Measurements from ENCODE around the gene SLC34A3.

SLC34A3 gene

GRCh38 chr9:137227853-137228505, 2.7 kb upstream of the SLC34A3 start:
- no peak overlapping the region for H3K18ac ChIP-seq (ENCODE audit: low read length)
- H3K4me2 ChIP-seq (ENCODE audit: low read length), result no peak overlapping the region
- no peak overlapping the region for H3K27ac ChIP-seq (ENCODE audit: low read depth, low read length)
- H2AFZ ChIP-seq (ENCODE audit: insufficient read depth, low read length, poor library complexity), result no peak overlapping the region
- H3K27me3 ChIP-seq (ENCODE audit: insufficient read depth, low read length), result no peaks in the 10 kb centered on the region
- H3K9me3 ChIP-seq (ENCODE audit: insufficient read depth, low read depth, low read length), result peaks cover 3% of the 10 kb centered on the region
- no peak overlapping the region for H4K8ac ChIP-seq (ENCODE audit: low read depth, low read length)
- no peak overlapping the region for H3K4ac ChIP-seq (ENCODE audit: low read depth, low read length)
- H2BK5ac ChIP-seq (ENCODE audit: low read depth, low read length, poor library complexity), result no peak overlapping the region
- no peak overlapping the region for H3K14ac ChIP-seq (ENCODE audit: low read length)
- H4K91ac ChIP-seq (ENCODE audit: low read depth, low read length), result no peak overlapping the region
- H3K23ac ChIP-seq (ENCODE audit: low read length), result no peak overlapping the region
- DNase-seq, result no peak
- no CpG with 5 or more reads among the region's 18 CpGs for WGBS (ENCODE audit: extremely low coverage, insufficient coverage, insufficient read length)
- peaks cover 2% of the 10 kb centered on the region for H3K79me2 ChIP-seq (ENCODE audit: control insufficient read depth, insufficient read depth, low read length, poor library complexity)
- H3K79me1 ChIP-seq (ENCODE audit: low read length), result peaks cover 3% of the 10 kb centered on the region
- H3K9ac ChIP-seq (ENCODE audit: low read length), result no peak overlapping the region
- H4K12ac ChIP-seq (ENCODE audit: low read depth, low read length), result no peak overlapping the region
- H3K36me3 ChIP-seq (ENCODE audit: control insufficient read depth in 1 of 2, insufficient read depth in 2 of 2, low read length in 2 of 2), result no peaks in the 10 kb centered on the region
- no peak overlapping the region for H3K4me3 ChIP-seq (ENCODE audit: low read depth, low read length)
- peaks cover 13 to 21% of the 10 kb centered on the region in 2 experiments for H3K4me1 ChIP-seq (ENCODE audit: control insufficient read depth in 1 of 2, insufficient read depth in 2 of 2, low read length in 2 of 2)
- no peak overlapping the region for H2BK12ac ChIP-seq (ENCODE audit: low read length)
- H2AK5ac ChIP-seq (ENCODE audit: low read length), result no peak overlapping the region
- H2BK120ac ChIP-seq (ENCODE audit: insufficient read depth, low read length, poor library complexity), result no peak overlapping the region

GRCh38 chr9:137228506-137228967, 2.2 kb upstream of the SLC34A3 start:
- Histone ChIP-seq H2BK12ac (ENCODE audit: low read length) (no peak overlapping the region), H3K23ac (ENCODE audit: low read length) (no peak overlapping the region), H3K79me2 (ENCODE audit: control insufficient read depth, insufficient read depth, low read length, poor library complexity) (peaks cover 2% of the 10 kb centered on the region), H2AFZ (ENCODE audit: insufficient read depth, low read length, poor library complexity) (no peak overlapping the region), H3K9ac (ENCODE audit: low read length) (no peak overlapping the region), H3K4me2 (ENCODE audit: low read length) (no peak overlapping the region), H3K79me1 (ENCODE audit: low read length) (peaks cover 3% of the 10 kb centered on the region), H3K36me3 (ENCODE audit: control insufficient read depth in 1 of 2, insufficient read depth in 2 of 2, low read length in 2 of 2) (no peaks in the 10 kb centered on the region), H3K27me3 (ENCODE audit: insufficient read depth, low read length) (no peaks in the 10 kb centered on the region), H4K12ac (ENCODE audit: low read depth, low read length) (no peak overlapping the region), H2BK120ac (ENCODE audit: insufficient read depth, low read length, poor library complexity) (no peak overlapping the region), H4K8ac (ENCODE audit: low read depth, low read length) (no peak overlapping the region), H2BK5ac (ENCODE audit: low read depth, low read length, poor library complexity) (no peak overlapping the region), H3K4me3 (ENCODE audit: low read depth, low read length) (no peak overlapping the region), H3K9me3 (ENCODE audit: insufficient read depth, low read depth, low read length) (peaks cover 3% of the 10 kb centered on the region), H3K14ac (ENCODE audit: low read length) (no peak overlapping the region), H4K91ac (ENCODE audit: low read depth, low read length) (no peak overlapping the region), H3K4ac (ENCODE audit: low read depth, low read length) (no peak overlapping the region), H3K27ac (ENCODE audit: low read depth, low read length) (no peak overlapping the region), H3K4me1 (ENCODE audit: control insufficient read depth in 1 of 2, insufficient read depth in 2 of 2, low read length in 2 of 2) (peaks cover 13 to 20% of the 10 kb centered on the region in 2 experiments), H2AK5ac (ENCODE audit: low read length) (no peak overlapping the region), H3K18ac (ENCODE audit: low read length) (no peak overlapping the region)
- no peak for DNase-seq
- WGBS (ENCODE audit: extremely low coverage, insufficient coverage, insufficient read length), result no CpG with 5 or more reads among the region's 29 CpGs

GRCh38 chr9:137228968-137229896, 1.5 kb upstream of the SLC34A3 start:
- no peak overlapping the region for H3K9ac ChIP-seq (ENCODE audit: low read length)
- H3K4me3 ChIP-seq (ENCODE audit: low read depth, low read length), result no peak overlapping the region
- no peaks in the 10 kb centered on the region for H3K79me1 ChIP-seq (ENCODE audit: low read length)
- H4K8ac ChIP-seq (ENCODE audit: low read depth, low read length), result no peak overlapping the region
- peaks cover 3% of the 10 kb centered on the region for H3K9me3 ChIP-seq (ENCODE audit: insufficient read depth, low read depth, low read length)
- no CpG with 5 or more reads among the region's 27 CpGs for WGBS (ENCODE audit: extremely low coverage, insufficient coverage, insufficient read length)
- no peaks in the 10 kb centered on the region for H3K36me3 ChIP-seq (ENCODE audit: control insufficient read depth in 1 of 2, insufficient read depth in 2 of 2, low read length in 2 of 2)
- H2BK12ac ChIP-seq (ENCODE audit: low read length), result no peak overlapping the region
- no peak overlapping the region for H2AFZ ChIP-seq (ENCODE audit: insufficient read depth, low read length, poor library complexity)
- no peak overlapping the region for H2BK120ac ChIP-seq (ENCODE audit: insufficient read depth, low read length, poor library complexity)
- H3K79me2 ChIP-seq (ENCODE audit: control insufficient read depth, insufficient read depth, low read length, poor library complexity), result no peaks in the 10 kb centered on the region
- H2AK5ac ChIP-seq (ENCODE audit: low read length), result no peak overlapping the region
- H4K12ac ChIP-seq (ENCODE audit: low read depth, low read length), result no peak overlapping the region
- H3K18ac ChIP-seq (ENCODE audit: low read length), result no peak overlapping the region
- H3K14ac ChIP-seq (ENCODE audit: low read length), result no peak overlapping the region
- H3K4ac ChIP-seq (ENCODE audit: low read depth, low read length), result no peak overlapping the region
- peaks cover 10 to 17% of the 10 kb centered on the region in 2 experiments for H3K4me1 ChIP-seq (ENCODE audit: control insufficient read depth in 1 of 2, insufficient read depth in 2 of 2, low read length in 2 of 2)
- no peaks in the 10 kb centered on the region for H3K27me3 ChIP-seq (ENCODE audit: insufficient read depth, low read length)
- no peak overlapping the region for H3K23ac ChIP-seq (ENCODE audit: low read length)
- no peak overlapping the region for H4K91ac ChIP-seq (ENCODE audit: low read depth, low read length)
- DNase-seq, result no peak
- H2BK5ac ChIP-seq (ENCODE audit: low read depth, low read length, poor library complexity), result no peak overlapping the region
- H3K27ac ChIP-seq (ENCODE audit: low read depth, low read length), result no peak overlapping the region
- no peak overlapping the region for H3K4me2 ChIP-seq (ENCODE audit: low read length)

GRCh38 chr9:137229903-137230704, 597 bp upstream of the SLC34A3 start:
- Histone ChIP-seq H3K79me1 (ENCODE audit: low read length) (no peaks in the 10 kb centered on the region), H3K79me2 (ENCODE audit: control insufficient read depth, insufficient read depth, low read length, poor library complexity) (no peaks in the 10 kb centered on the region), H2BK12ac (ENCODE audit: low read length) (no peak overlapping the region), H3K4ac (ENCODE audit: low read depth, low read length) (no peak overlapping the region), H3K4me3 (ENCODE audit: low read depth, low read length) (no peak overlapping the region), H3K18ac (ENCODE audit: low read length) (no peak overlapping the region), H2AK5ac (ENCODE audit: low read length) (no peak overlapping the region), H3K9ac (ENCODE audit: low read length) (no peak overlapping the region), H3K14ac (ENCODE audit: low read length) (no peak overlapping the region), H3K4me2 (ENCODE audit: low read length) (no peak overlapping the region), H2BK120ac (ENCODE audit: insufficient read depth, low read length, poor library complexity) (no peak overlapping the region), H3K9me3 (ENCODE audit: insufficient read depth, low read depth, low read length) (peaks cover 3% of the 10 kb centered on the region), H4K12ac (ENCODE audit: low read depth, low read length) (no peak overlapping the region), H4K91ac (ENCODE audit: low read depth, low read length) (no peak overlapping the region), H3K27ac (ENCODE audit: low read depth, low read length) (no peak overlapping the region), H3K4me1 (ENCODE audit: control insufficient read depth in 1 of 2, insufficient read depth in 2 of 2, low read length in 2 of 2) (peaks cover 10 to 17% of the 10 kb centered on the region in 2 experiments), H2BK5ac (ENCODE audit: low read depth, low read length, poor library complexity) (no peak overlapping the region), H3K36me3 (ENCODE audit: control insufficient read depth in 1 of 2, insufficient read depth in 2 of 2, low read length in 2 of 2) (no peaks in the 10 kb centered on the region), H3K23ac (ENCODE audit: low read length) (no peak overlapping the region), H3K27me3 (ENCODE audit: insufficient read depth, low read length) (no peaks in the 10 kb centered on the region), H4K8ac (ENCODE audit: low read depth, low read length) (no peak overlapping the region), H2AFZ (ENCODE audit: insufficient read depth, low read length, poor library complexity) (no peak overlapping the region)
- no CpG with 5 or more reads among the region's 31 CpGs for WGBS (ENCODE audit: extremely low coverage, insufficient coverage, insufficient read length)
- no peak for DNase-seq

Data from trophoblast cell (in vitro differentiated cells and primary cell).